ENCODE data around the gene UBE2D2. TPM values are rescaled to one million over a fixed set of nuclear protein-coding genes. Genes with fewer than 3 reads are reported as not detected.

Gene UBE2D2
- polyA plus RNA-seq, 2 of the 4 experiments (the other 2 are of a cell fraction): 74.8 to 115 TPM

GRCh38 chr5:139571966-139572365, 10.8 kb downstream of the UBE2D2 start:
- ATAC-seq: no peak
- H3K4me3 ChIP-seq: no peak overlapping the region
- H3K27ac ChIP-seq: no peak overlapping the region
- no peak for TF ChIP-seq RARB (CRISPR knock-in tag; IDR thresholded peaks at IDR 0.05)
- no peak for TF ChIP-seq HDAC2 (IDR thresholded peaks at IDR 0.05)
- no peak for TF ChIP-seq SREBF2 (IDR thresholded peaks at IDR 0.05)
- no peak for FAIRE-seq
- H3K4me2 ChIP-seq: peak overlapping the region; percentile 15; the same call in 1 of the 3 replicates
- peaks cover 37% of the 10 kb centered on the region for H3K4me1 ChIP-seq
- POLR2A ChIA-PET: interaction anchor here (1.0 kb wide), 1 partner anchor 11 kb away, joined by 4 read pairs; no protein-coding TSS in a partner anchor
- no peak for DNase-seq (ENCODE audit: low read depth in 1 of 2, low spot score in 1 of 2)
- CTCF ChIA-PET: interaction anchor here (0.6 to 2.4 kb wide), 9 partner anchors 9 to 194 kb away, joined by 3 to 9 read pairs (median 3); partner anchors contain the start of gene UBE2D2
- H3K9me3 ChIP-seq: no peaks in the 10 kb centered on the region
- 89% methylated on average over 1 of the region's 1 CpG for WGBS (ENCODE audit: missing lambda C conversion rate)

DNA sequence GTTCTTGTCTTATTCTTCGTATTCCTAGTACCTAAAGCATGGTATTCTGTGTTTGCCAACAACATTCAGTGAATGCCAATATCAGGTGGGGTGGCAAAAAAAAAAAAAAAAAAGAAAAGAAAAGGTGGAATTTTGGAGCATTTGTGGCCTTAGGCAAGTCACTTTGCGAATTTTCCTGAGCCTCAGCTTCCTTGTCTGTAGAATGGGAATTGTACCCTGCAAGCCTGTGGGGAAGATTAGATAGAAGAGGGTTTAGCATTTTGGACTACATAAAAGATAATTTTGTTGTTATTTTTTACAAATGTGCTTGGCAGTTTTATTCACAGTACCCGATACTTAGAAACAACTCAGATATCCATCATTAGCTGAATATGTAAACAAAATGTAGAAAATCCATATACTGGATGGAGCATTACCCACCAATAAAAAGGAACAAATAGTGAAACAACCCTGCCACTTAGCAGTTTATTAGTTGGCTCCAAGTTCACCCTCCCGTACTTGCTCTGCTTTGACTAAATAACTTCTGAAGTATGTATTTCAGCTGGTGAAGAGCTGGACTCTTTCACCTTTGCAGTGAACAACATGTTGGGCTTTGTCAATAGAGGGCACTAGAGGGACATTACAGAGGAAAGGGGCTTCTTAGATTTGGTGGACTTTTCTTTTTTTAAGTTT, 13.6 kb downstream of the UBE2D2 start:
- ChIA-PET CTCF (interaction anchor here (0.6 to 3.3 kb wide), 28 partner anchors 10 to 1004 kb away, joined by 3 to 26 read pairs (median 4); no protein-coding TSS in a partner anchor), POLR2A (interaction anchor here (2.8 kb wide), 1 partner anchor 13 kb away, joined by 18 read pairs; the partner anchor contains the start of gene UBE2D2)
- Histone ChIP-seq H3K27ac (no peak overlapping the region), H3K4me1 (peaks cover 29% of the 10 kb centered on the region; the same call in 2 of the 3 replicates), H3K4me2 (no peak overlapping the region), H3K4me3 (no peak overlapping the region), H3K9me3 (no peaks in the 10 kb centered on the region)
- peak; percentile 44 to 46 for DNase-seq (ENCODE audit: low read depth in 1 of 2, low spot score in 1 of 2)
- ATAC-seq: peak; percentile 80 to 89; a peak in 5 of 6 replicates
- TF ChIP-seq SMC3 (IDR thresholded peaks at IDR 0.05): peak; percentile 40; the same call in 2 of the 3 replicates
- TF ChIP-seq CTCF (IDR thresholded peaks at IDR 0.05): peak; percentile 74
- no peak for TF ChIP-seq ZSCAN20 (CRISPR knock-in tag; IDR thresholded peaks at IDR 0.05)
- peak; percentile 64 to 71 for TF ChIP-seq RAD21 (conservative IDR thresholded peaks at IDR 0.05 in 1 of 2, IDR thresholded peaks at IDR 0.05 in 1 of 2)
- WGBS (ENCODE audit: missing lambda C conversion rate): 68% methylated on average over 4 of the region's 4 CpGs
- peak; percentile 56 for FAIRE-seq

DNA sequence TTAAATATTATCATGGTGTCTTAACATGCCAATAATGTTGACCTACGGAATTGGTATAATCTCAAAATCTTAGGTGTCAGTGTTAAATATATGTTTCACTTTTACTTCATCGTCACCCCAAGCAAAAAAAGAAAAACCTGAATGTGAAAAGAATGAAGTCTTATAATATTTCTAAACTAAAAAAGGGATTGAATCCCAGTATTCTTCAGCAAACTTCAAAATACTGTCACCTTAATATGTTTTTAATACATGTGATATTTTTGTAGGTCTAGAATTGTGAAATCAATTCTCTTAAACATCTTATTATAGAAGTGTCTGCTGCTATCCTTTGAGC, 14.1 kb downstream of the UBE2D2 start:
- CTCF ChIA-PET: interaction anchor here (0.6 to 3.3 kb wide), 25 partner anchors 9 to 189 kb away, joined by 3 to 26 read pairs (median 4); no protein-coding TSS in a partner anchor

DNA sequence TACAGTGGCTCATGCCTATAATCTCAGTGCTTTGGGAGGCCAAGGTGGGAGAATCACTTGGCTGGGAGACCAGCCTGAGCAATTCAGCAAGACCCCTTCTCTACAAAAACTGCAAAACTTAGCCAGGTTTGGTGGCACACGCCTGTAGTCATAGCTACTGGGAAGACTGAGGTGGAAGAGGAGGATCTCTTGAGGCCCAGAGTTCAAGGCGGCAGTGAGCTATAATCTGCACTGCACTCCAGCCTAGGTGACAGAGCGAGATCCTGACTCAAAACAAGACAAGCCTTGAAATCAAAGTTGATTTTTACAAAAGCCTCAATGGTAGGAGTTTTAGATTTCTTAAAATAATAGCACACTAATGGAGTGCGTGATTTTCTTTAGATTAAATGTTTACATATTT, 14.6 kb downstream of the UBE2D2 start:
- FAIRE-seq (no peak), DNase-seq (ENCODE audit: low read depth in 1 of 2, low spot score in 1 of 2) (no peak), ATAC-seq (no peak; a peak in 2 of 6 replicates)
- POLR2A ChIA-PET: interaction anchor here (2.8 kb wide), 1 partner anchor 14 kb away, joined by 18 read pairs; the partner anchor contains the start of gene UBE2D2
- Histone ChIP-seq H3K27ac (no peak overlapping the region), H3K4me2 (no peak overlapping the region), H3K4me3 (no peak overlapping the region), H3K9me3 (no peaks in the 10 kb centered on the region), H3K4me1 (peaks cover 29% of the 10 kb centered on the region; the same call in 2 of the 3 replicates)
- CTCF ChIA-PET: interaction anchor here (0.6 to 3.3 kb wide), 9 partner anchors 18 to 203 kb away, joined by 3 to 26 read pairs (median 4); no protein-coding TSS in a partner anchor
- 94% methylated on average over 4 of the region's 4 CpGs for WGBS (ENCODE audit: missing lambda C conversion rate)
- TF ChIP-seq CHD4 (IDR thresholded peaks at IDR 0.05; ENCODE audit: borderline replicate concordance): no peak
- TF ChIP-seq ZC3H11A (IDR thresholded peaks at IDR 0.05): no peak
- TF ChIP-seq MAFK (IDR thresholded peaks at IDR 0.05; ENCODE audit: partially characterized antibody): no peak
- TF ChIP-seq NPAS2 (CRISPR knock-in tag; IDR thresholded peaks at IDR 0.05; ENCODE audit: borderline replicate concordance): no peak
- TF ChIP-seq GATA3 (IDR thresholded peaks at IDR 0.05; ENCODE audit: borderline replicate concordance): no peak
- TF ChIP-seq BHLHE40 (IDR thresholded peaks at IDR 0.05; ENCODE audit: low read depth, low read length): no peak
- no peak for TF ChIP-seq EHMT2 (IDR thresholded peaks at IDR 0.05; ENCODE audit: low read depth)
- TF ChIP-seq PBX3 (IDR thresholded peaks at IDR 0.05): no peak
- no peak for TF ChIP-seq KDM1A (IDR thresholded peaks at IDR 0.05; ENCODE audit: low read depth)
- no peak for TF ChIP-seq POLR2AphosphoS2 (conservative IDR thresholded peaks at IDR 0.05; ENCODE audit: low read length)
- no peak for TF ChIP-seq HES2 (IDR thresholded peaks at IDR 0.05)
- TF ChIP-seq FOSB (CRISPR knock-in tag; IDR thresholded peaks at IDR 0.05): no peak
- no peak for TF ChIP-seq JUN (IDR thresholded peaks at IDR 0.05)
- no peak for TF ChIP-seq SREBF2 (IDR thresholded peaks at IDR 0.05)
- TF ChIP-seq PHF8 (IDR thresholded peaks at IDR 0.05; ENCODE audit: borderline replicate concordance, low read depth): no peak
- TF ChIP-seq MYC (IDR thresholded peaks at IDR 0.05; ENCODE audit: borderline replicate concordance, low read length): no peak
- TF ChIP-seq CEBPB (IDR thresholded peaks at IDR 0.05): no peak

More for the DNA sequence above, 14.1 kb downstream of the UBE2D2 start:
- WGBS (ENCODE audit: missing lambda C conversion rate): 74% methylated on average over 2 of the region's 2 CpGs
- Histone ChIP-seq H3K4me1 (peaks cover 29% of the 10 kb centered on the region; the same call in 2 of the 3 replicates), H3K4me3 (no peak overlapping the region), H3K9me3 (no peaks in the 10 kb centered on the region), H3K4me2 (no peak overlapping the region), H3K27ac (no peak overlapping the region)
- no peak for TF ChIP-seq ZC3H11A (IDR thresholded peaks at IDR 0.05)
- TF ChIP-seq ZNF302 (CRISPR knock-in tag; IDR thresholded peaks at IDR 0.05): no peak
- TF ChIP-seq CBX2 (IDR thresholded peaks at IDR 0.05; ENCODE audit: borderline replicate concordance, low read depth): no peak
- no peak for TF ChIP-seq RCOR1 (IDR thresholded peaks at IDR 0.05; ENCODE audit: low read depth, low read length)
- no peak for TF ChIP-seq RFX5 (IDR thresholded peaks at IDR 0.05)
- no peak for TF ChIP-seq BHLHE40 (IDR thresholded peaks at IDR 0.05; ENCODE audit: low read depth, low read length)
- no peak for TF ChIP-seq TP53 (CRISPR knock-in tag; IDR thresholded peaks at IDR 0.05)
- TF ChIP-seq HOXA7 (CRISPR knock-in tag; IDR thresholded peaks at IDR 0.05): no peak
- no peak for TF ChIP-seq NFE2L2 (conservative IDR thresholded peaks at IDR 0.05; ENCODE audit: low read length)
- no peak for TF ChIP-seq EHMT2 (IDR thresholded peaks at IDR 0.05; ENCODE audit: low read depth)
- TF ChIP-seq TFCP2L1 (CRISPR knock-in tag; IDR thresholded peaks at IDR 0.05): no peak
- TF ChIP-seq NR3C1 (IDR thresholded peaks at IDR 0.05): no peak
- TF ChIP-seq JUN (IDR thresholded peaks at IDR 0.05): no peak
- no peak for TF ChIP-seq HOXB5 (CRISPR knock-in tag; IDR thresholded peaks at IDR 0.05)
- TF ChIP-seq HEYL (CRISPR knock-in tag; IDR thresholded peaks at IDR 0.05): no peak
- FAIRE-seq: no peak
- DNase-seq (ENCODE audit: low read depth in 1 of 2, low spot score in 1 of 2): no peak
- no peak for ATAC-seq
- POLR2A ChIA-PET: interaction anchor here (2.8 kb wide), 1 partner anchor 13 kb away, joined by 18 read pairs; the partner anchor contains the start of gene UBE2D2
